DND-41 (cell line): ENCODE measurements around the gene GGT5.
A peak's percentile ranks its signal among the peaks of the same experiment; 100 is the strongest.

Experiments
- ATAC-seq: fragments of 200-7000 bp; cut with Tn5 transposase; 3 replicates; pipeline ENCODE4 v1.9.1; 2021; ENCODE audit warnings: low read depth; ENCODE audit not compliant: insufficient read depth
- DNase-seq: peaks from one replicate; pipeline ENCODE4 v3.0.0-alpha.2; 2020
- H2AFZ ChIP-seq: 2 replicates; pipeline ENCODE4 v1.6.0; 2012; ENCODE audit warnings: low read depth, low read length
- H3K27ac ChIP-seq: 2 replicates; pipeline ENCODE4 v1.5.1; 2012; ENCODE audit warnings: low read length, inconsistent platforms
- H3K27me3 ChIP-seq: fragments of 200-600 bp; sonication (generic); 2 replicates; pipeline ENCODE4 v1.6.0; 2012; ENCODE audit warnings: low read length, mild to moderate bottlenecking, inconsistent platforms; ENCODE audit not compliant: insufficient read depth, poor library complexity
- H3K36me3 ChIP-seq: 2 replicates; pipeline ENCODE4 v1.5.1; 2012; ENCODE audit warnings: low read length, inconsistent platforms; ENCODE audit not compliant: insufficient read depth
- H3K4me1 ChIP-seq: 2 replicates; pipeline ENCODE4 v1.5.1; 2012; ENCODE audit warnings: mild to moderate bottlenecking, low read length; ENCODE audit not compliant: insufficient read depth
- H3K4me2 ChIP-seq: 2 replicates; pipeline ENCODE4 v1.6.0; 2012; ENCODE audit warnings: mild to moderate bottlenecking, moderate library complexity, low read length, inconsistent platforms; ENCODE audit not compliant: insufficient read depth
- H3K4me3 ChIP-seq, 2 experiments: fragments of 200-600 bp in 1 of 2; shearing (Covaris generic) in 1 of 2; 2 replicates each; pipeline ENCODE4 v1.5.1; 2012 to 2016; ENCODE audit warnings: inconsistent platforms in 2 of 2, low read length in 2 of 2, mild to moderate bottlenecking in 2 of 2, low read depth in 1 of 2, moderate library complexity in 1 of 2
- H3K79me2 ChIP-seq: 2 replicates; pipeline ENCODE4 v1.6.0; 2012; ENCODE audit warnings: low read length, inconsistent platforms; ENCODE audit not compliant: insufficient read depth
- H3K9ac ChIP-seq: 2 replicates; pipeline ENCODE4 v1.6.0; 2012; ENCODE audit warnings: low read depth, mild to moderate bottlenecking, inconsistent platforms, low read length, moderate library complexity
- H3K9me3 ChIP-seq: 2 replicates; pipeline ENCODE4 v1.5.1; 2012; ENCODE audit warnings: low read length, moderate library complexity, mild to moderate bottlenecking, inconsistent platforms; ENCODE audit not compliant: insufficient read depth, severe bottlenecking
- H4K20me1 ChIP-seq: 2 replicates; pipeline ENCODE4 v1.6.0; 2012; ENCODE audit warnings: low read length; ENCODE audit not compliant: insufficient read depth
- CTCF ChIP-seq: IDR thresholded peaks from 2 replicates; pipeline ENCODE4 v1.5.1; 2012; ENCODE audit warnings: borderline replicate concordance, low read length, moderate library complexity, mild to moderate bottlenecking; ENCODE audit not compliant: poor library complexity, severe bottlenecking; ENCODE audit errors: extremely low read depth
- EZH2 ChIP-seq: IDR thresholded peaks from 3 replicates; pipeline ENCODE4 v1.6.1; 2012; ENCODE audit warnings: borderline replicate concordance, low read depth, mild to moderate bottlenecking, moderate library complexity, low read length, inconsistent platforms; ENCODE audit not compliant: severe bottlenecking

The GGT5 gene

GRCh38 chr22:24230911-24231656 is 13.8 kb downstream of the GGT5 start:
- H3K4me2 ChIP-seq = no peak overlapping the region
- peak; percentile 58; the same call in 2 of the 3 replicates for ATAC-seq
- no peak overlapping the region for H2AFZ ChIP-seq

GRCh38 chr22:24225951-24226350 is 18.9 kb downstream of the GGT5 start:
- H3K4me1 ChIP-seq = no peaks in the 10 kb centered on the region
- TF ChIP-seq CTCF = no peak
- TF ChIP-seq EZH2 = no peak
- H2AFZ ChIP-seq = no peak overlapping the region
- no peak for DNase-seq
- peaks cover 5% of the 10 kb centered on the region for H3K9me3 ChIP-seq
- H3K9ac ChIP-seq = no peak overlapping the region
- no peaks in the 10 kb centered on the region for H3K27me3 ChIP-seq
- no peak overlapping the region for H3K4me2 ChIP-seq
- peaks cover 3% of the 10 kb centered on the region; the same call in 1 of the 2 replicates for H4K20me1 ChIP-seq
- no peak overlapping the region for H3K27ac ChIP-seq
- no peak for ATAC-seq
- H3K79me2 ChIP-seq = no peaks in the 10 kb centered on the region
- no peaks in the 10 kb centered on the region for H3K36me3 ChIP-seq
- no peak overlapping the region for H3K4me3 ChIP-seq

More at GRCh38 chr22:24230911-24231656, 13.8 kb downstream of the GGT5 start:
- H3K9me3 ChIP-seq = no peaks in the 10 kb centered on the region
- peak; percentile 55 for DNase-seq
- no peaks in the 10 kb centered on the region for H3K36me3 ChIP-seq
- H4K20me1 ChIP-seq = peaks cover 4% of the 10 kb centered on the region; the same call in 1 of the 2 replicates
- no peaks in the 10 kb centered on the region for H3K4me1 ChIP-seq
- TF ChIP-seq CTCF = peak; percentile 54
- no peak for TF ChIP-seq EZH2
- H3K4me3 ChIP-seq = no peak overlapping the region
- H3K9ac ChIP-seq = no peak overlapping the region
- H3K27me3 ChIP-seq = no peaks in the 10 kb centered on the region
- H3K79me2 ChIP-seq = no peaks in the 10 kb centered on the region
- H3K27ac ChIP-seq = no peak overlapping the region

- Histone ChIP-seq H3K27me3 (no peaks in the 10 kb centered on the region), H3K36me3 (no peaks in the 10 kb centered on the region), H3K9me3 (peaks cover 5% of the 10 kb centered on the region), H3K4me1 (no peaks in the 10 kb centered on the region), H3K4me2 (no peak overlapping the region), H3K79me2 (no peaks in the 10 kb centered on the region), H2AFZ (no peak overlapping the region), H3K27ac (no peak overlapping the region), H3K9ac (no peak overlapping the region), H4K20me1 (no peaks in the 10 kb centered on the region), H3K4me3 (no peak overlapping the region)
- TF ChIP-seq CTCF (no peak), EZH2 (no peak)
- no peak for ATAC-seq
- DNase-seq = no peak
Observed at GRCh38 chr22:24225044-24225601, 19.8 kb downstream of the GGT5 start.
